Stimulated activated CD8-positive, alpha-beta memory T cell treated with anti-CD3 and anti-CD28 coated beads, Interleukin-4, amount 100 ng/mL, for 48 hours (primary cell): Measurements from ENCODE around the gene CTNNA3.

Experiments
- DNase-seq: peaks from one replicate; pipeline ENCODE4 v3.0.0-alpha.2; 2020

The CTNNA3 gene

GRCh38 chr10:67098461-67098860 is 597.5 kb downstream of the CTNNA3 start:
- no peak for DNase-seq

GRCh38 chr10:67095531-67095930 is 600.5 kb downstream of the CTNNA3 start:
- no peak for DNase-seq

- DNase-seq: no peak
Measured at GRCh38 chr10:67088036-67088435, 608.0 kb downstream of the CTNNA3 start.

- no peak for DNase-seq
Measured at GRCh38 chr10:67087135-67087425, 608.9 kb downstream of the CTNNA3 start.

- no peak for DNase-seq
Measured at GRCh38 chr10:67086327-67087134, 609.5 kb downstream of the CTNNA3 start.

- DNase-seq: no peak
Measured at GRCh38 chr10:67079126-67079525, 616.9 kb downstream of the CTNNA3 start.

GRCh38 chr10:67077376-67077775 is 618.6 kb downstream of the CTNNA3 start:
- DNase-seq: no peak

GRCh38 chr10:67076144-67076543 is 619.9 kb downstream of the CTNNA3 start:
- DNase-seq: no peak

GRCh38 chr10:67075491-67075971 is 620.5 kb downstream of the CTNNA3 start:
- DNase-seq: no peak

- DNase-seq: no peak
Measured at GRCh38 chr10:67072654-67073053, 623.3 kb downstream of the CTNNA3 start.

- no peak for DNase-seq
Measured at GRCh38 chr10:67050415-67050814, 645.6 kb downstream of the CTNNA3 start.

- DNase-seq: no peak
Measured at GRCh38 chr10:67049988-67050387, 646.0 kb downstream of the CTNNA3 start.

GRCh38 chr10:67046507-67046906 is 649.5 kb downstream of the CTNNA3 start:
- no peak for DNase-seq

GRCh38 chr10:67045404-67045803 is 650.6 kb downstream of the CTNNA3 start:
- DNase-seq: no peak

GRCh38 chr10:67043041-67043440 is 653.0 kb downstream of the CTNNA3 start:
- DNase-seq: no peak

- no peak for DNase-seq
Measured at GRCh38 chr10:67036808-67037207, 659.2 kb downstream of the CTNNA3 start.

- DNase-seq: no peak
Measured at GRCh38 chr10:67033878-67034277, 662.1 kb downstream of the CTNNA3 start.

- DNase-seq: no peak
Measured at GRCh38 chr10:67022099-67022498, 673.9 kb downstream of the CTNNA3 start.

GRCh38 chr10:67017218-67017617 is 678.8 kb downstream of the CTNNA3 start:
- no peak for DNase-seq

- no peak for DNase-seq
Measured at GRCh38 chr10:67015225-67015624, 680.8 kb downstream of the CTNNA3 start.

GRCh38 chr10:67011981-67012380 is 684.0 kb downstream of the CTNNA3 start:
- DNase-seq: no peak

GRCh38 chr10:67011480-67011879 is 684.5 kb downstream of the CTNNA3 start:
- no peak for DNase-seq

GRCh38 chr10:67005981-67006380 is 690.0 kb downstream of the CTNNA3 start:
- no peak for DNase-seq

GRCh38 chr10:67004690-67005089 is 691.3 kb downstream of the CTNNA3 start:
- no peak for DNase-seq
